ENCODE data around the gene NAP1L4.

NAP1L4 gene

GRCh38 chr11:2992234-2992996, at the start of gene NAP1L4:
TSS of gene NAP1L4 (minus strand) at chr11:2992329. CDS start at chr11:2979220, 13,109 bp downstream.
- FAIRE-seq (peak; percentile 91), DNase-seq (ENCODE audit: insufficient read length, low spot score) (peak; percentile 99)

GRCh38 chr11:3040881-3041280, 48.8 kb upstream of the NAP1L4 start:
- no peak for FAIRE-seq
- DNase-seq (ENCODE audit: insufficient read length, low spot score), result no peak

- no peak for FAIRE-seq
- no peak for DNase-seq (ENCODE audit: insufficient read length, low spot score)
Measured at GRCh38 chr11:3037945-3038271, 45.8 kb upstream of the NAP1L4 start.

- DNase-seq (ENCODE audit: insufficient read length, low spot score) (no peak), FAIRE-seq (no peak)
Measured at GRCh38 chr11:3037040-3037944, 45.2 kb upstream of the NAP1L4 start.

GRCh38 chr11:3036419-3036818, 44.3 kb upstream of the NAP1L4 start:
- DNase-seq (ENCODE audit: insufficient read length, low spot score) (no peak), FAIRE-seq (no peak)

GRCh38 chr11:3035333-3035732, 43.2 kb upstream of the NAP1L4 start:
- FAIRE-seq, result no peak
- DNase-seq (ENCODE audit: insufficient read length, low spot score), result no peak

- no peak for FAIRE-seq
Measured at GRCh38 chr11:3030289-3031070, 38.4 kb upstream of the NAP1L4 start.

GRCh38 chr11:3028813-3029212, 36.7 kb upstream of the NAP1L4 start:
- FAIRE-seq (no peak), DNase-seq (ENCODE audit: insufficient read length, low spot score) (no peak)

More at GRCh38 chr11:3030289-3031070, 38.4 kb upstream of the NAP1L4 start:
- no peak for DNase-seq (ENCODE audit: insufficient read length, low spot score)

GRCh38 chr11:3026803-3027202, 34.7 kb upstream of the NAP1L4 start:
- FAIRE-seq (no peak), DNase-seq (ENCODE audit: insufficient read length, low spot score) (no peak)

- peak; percentile 18 for FAIRE-seq
- no peak for DNase-seq (ENCODE audit: insufficient read length, low spot score)
Measured at GRCh38 chr11:3022982-3023381, 30.9 kb upstream of the NAP1L4 start.

- peak; percentile 41 for DNase-seq (ENCODE audit: insufficient read length, low spot score)
- FAIRE-seq, result peak; percentile 80
Measured at GRCh38 chr11:3022300-3022967, 30.3 kb upstream of the NAP1L4 start.

- FAIRE-seq (peak; percentile 47), DNase-seq (ENCODE audit: insufficient read length, low spot score) (no peak)
Measured at GRCh38 chr11:3021125-3021524, 29.0 kb upstream of the NAP1L4 start.

- no peak for FAIRE-seq
- no peak for DNase-seq (ENCODE audit: insufficient read length, low spot score)
Measured at GRCh38 chr11:3020011-3020410, 27.9 kb upstream of the NAP1L4 start.

- no peak for DNase-seq (ENCODE audit: insufficient read length, low spot score)
- FAIRE-seq, result no peak
Measured at GRCh38 chr11:3018596-3018995, 26.5 kb upstream of the NAP1L4 start.

GRCh38 chr11:3016861-3017260, 24.7 kb upstream of the NAP1L4 start:
- FAIRE-seq (no peak), DNase-seq (ENCODE audit: insufficient read length, low spot score) (no peak)

GRCh38 chr11:3015796-3016195, 23.7 kb upstream of the NAP1L4 start:
- FAIRE-seq, result no peak
- DNase-seq (ENCODE audit: insufficient read length, low spot score), result no peak

- FAIRE-seq (no peak), DNase-seq (ENCODE audit: insufficient read length, low spot score) (no peak)
Measured at GRCh38 chr11:3014943-3015342, 22.8 kb upstream of the NAP1L4 start.

GRCh38 chr11:3014057-3014938, 22.2 kb upstream of the NAP1L4 start:
- no peak for DNase-seq (ENCODE audit: insufficient read length, low spot score)
- FAIRE-seq, result no peak

Measured in GM19239 (cell line).